GM12891 (cell line): ENCODE data around the gene MYL7.
"Not testable (repeated sequence)": the region's sequence is repeated elsewhere in the genome, so short reads cannot be mapped to it uniquely, and the experiment has no call there.

Experiments used
- DNase-seq: peaks from one replicate; pipeline ENCODE4 v3.0.0; 2011; ENCODE audit warnings: low spot score; ENCODE audit not compliant: insufficient read length
- FAIRE-seq: peaks from 2 replicates; lab custom pipeline; 2011; peaks lifted over from hg19 to GRCh38; lab: Jason Lieb, UNC
- PAX5 ChIP-seq: IDR thresholded peaks from 2 replicates; pipeline ENCODE4 v1.6.1; 2011; ENCODE audit warnings: low read length, moderate library complexity, mild to moderate bottlenecking; ENCODE audit not compliant: insufficient read depth, severe bottlenecking
- POLR2A ChIP-seq: IDR thresholded peaks from 2 replicates; pipeline ENCODE4 v1.6.1; 2011; ENCODE audit warnings: low read depth, low read length, control low read depth
- POLR2AphosphoS5 ChIP-seq: IDR thresholded peaks from 2 replicates; pipeline ENCODE4 v1.6.1; 2011; ENCODE audit warnings: low read depth, low read length, control low read depth
- POU2F2 ChIP-seq: IDR thresholded peaks from 2 replicates; pipeline ENCODE4 v1.6.1; 2011; ENCODE audit warnings: low read depth, mild to moderate bottlenecking, control low read depth, low read length, moderate library complexity
- SPI1 ChIP-seq: IDR thresholded peaks from 2 replicates; pipeline ENCODE4 v1.6.1; 2011; ENCODE audit warnings: low read depth, low read length, control low read depth
- TAF1 ChIP-seq: IDR thresholded peaks from 2 replicates; pipeline ENCODE4 v1.6.1; 2011; ENCODE audit warnings: low read depth, low read length, control low read depth

Gene MYL7

DNA sequence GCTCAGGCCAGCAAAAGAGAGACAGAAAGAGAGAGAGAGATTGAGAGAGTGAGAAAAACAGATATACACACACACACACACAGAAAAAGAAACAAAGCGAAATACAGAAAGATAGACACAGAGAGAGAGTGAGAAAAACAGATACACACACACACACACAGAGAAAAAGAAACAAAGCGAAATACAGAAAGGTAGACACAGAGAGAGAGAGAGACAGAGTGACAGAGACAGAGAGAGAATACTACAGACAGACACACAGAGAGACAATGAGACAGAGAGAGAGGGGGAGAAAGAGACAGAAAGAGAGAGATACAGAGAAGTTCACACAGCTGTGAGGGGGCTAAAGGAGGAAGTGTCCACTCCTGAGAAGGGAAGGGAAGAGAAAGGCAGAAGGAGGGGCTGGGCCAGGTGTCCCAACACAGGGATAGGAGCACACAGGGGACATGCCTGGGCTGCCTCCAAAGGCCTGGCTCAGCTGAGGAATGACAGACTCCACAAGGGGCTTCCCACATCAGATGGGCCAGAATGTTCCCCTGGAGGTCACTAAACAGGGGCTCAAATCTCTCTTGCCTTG is 43.8 kb upstream of the MYL7 start:
- no peak for DNase-seq
- FAIRE-seq, result no peak
- no peak for TF ChIP-seq POU2F2
- no peak for TF ChIP-seq TAF1
- no peak for TF ChIP-seq PAX5
- TF ChIP-seq POLR2A, result no peak
- no peak for TF ChIP-seq SPI1
- no peak for TF ChIP-seq POLR2AphosphoS5

DNA sequence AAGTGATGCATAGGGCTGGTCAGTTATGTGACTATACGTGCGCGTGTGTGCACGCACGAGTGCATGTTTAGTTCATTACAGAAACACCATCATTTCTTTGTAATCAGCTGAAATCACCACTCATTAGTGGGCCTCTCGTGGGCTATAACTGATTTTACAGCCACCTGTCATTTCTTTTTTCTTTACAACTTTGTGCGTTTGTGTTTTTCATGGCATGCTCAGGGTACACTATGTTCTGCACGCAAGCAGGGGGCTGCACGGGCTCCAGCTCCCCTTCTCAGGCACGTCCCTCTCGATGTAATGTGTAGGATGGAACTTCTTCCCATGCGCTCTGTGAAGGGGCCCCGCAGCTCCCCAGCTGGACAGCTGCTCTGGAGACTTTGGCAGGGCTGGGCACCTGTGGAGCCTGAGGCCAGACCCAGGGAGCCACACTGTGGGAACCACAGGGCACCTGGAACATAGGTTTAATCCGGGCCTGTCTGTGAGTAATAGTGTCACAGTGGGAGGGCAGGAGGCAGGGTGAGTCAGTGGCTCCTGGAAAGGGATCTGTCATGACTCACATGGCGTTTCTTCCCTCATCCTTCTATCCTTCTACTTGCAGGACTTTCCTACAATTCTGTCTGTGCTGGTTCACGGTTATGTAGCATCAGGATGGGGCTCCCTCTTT is 43.2 kb upstream of the MYL7 start:
- DNase-seq (no peak), FAIRE-seq (no peak)
- TF ChIP-seq POLR2A (no peak), POLR2AphosphoS5 (no peak), POU2F2 (no peak)

DNA sequence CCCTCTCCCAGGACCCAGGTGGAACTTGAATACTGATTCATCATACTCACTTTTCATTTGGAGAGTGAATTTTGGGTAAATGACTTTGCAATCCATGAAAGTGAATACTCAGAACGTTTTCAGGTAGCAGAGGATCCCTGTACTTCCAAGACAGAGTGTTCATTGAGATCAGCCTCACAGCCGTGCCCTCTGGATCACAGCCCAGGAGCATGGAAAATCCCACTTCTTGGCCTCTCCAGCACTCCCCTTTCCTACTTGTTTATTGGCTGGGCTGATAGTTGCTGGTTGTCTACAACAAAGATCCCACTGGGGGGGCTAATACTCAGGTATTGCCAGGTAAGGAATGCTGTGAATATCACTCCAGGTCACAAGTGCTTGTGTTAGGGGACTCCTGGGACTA is 42.3 kb upstream of the MYL7 start:
- no peak for FAIRE-seq
- no peak for TF ChIP-seq SPI1
- no peak for TF ChIP-seq TAF1
- no peak for TF ChIP-seq POU2F2
- TF ChIP-seq POLR2A, result no peak
- no peak for TF ChIP-seq POLR2AphosphoS5
- TF ChIP-seq PAX5, result no peak
- DNase-seq, result no peak

DNA sequence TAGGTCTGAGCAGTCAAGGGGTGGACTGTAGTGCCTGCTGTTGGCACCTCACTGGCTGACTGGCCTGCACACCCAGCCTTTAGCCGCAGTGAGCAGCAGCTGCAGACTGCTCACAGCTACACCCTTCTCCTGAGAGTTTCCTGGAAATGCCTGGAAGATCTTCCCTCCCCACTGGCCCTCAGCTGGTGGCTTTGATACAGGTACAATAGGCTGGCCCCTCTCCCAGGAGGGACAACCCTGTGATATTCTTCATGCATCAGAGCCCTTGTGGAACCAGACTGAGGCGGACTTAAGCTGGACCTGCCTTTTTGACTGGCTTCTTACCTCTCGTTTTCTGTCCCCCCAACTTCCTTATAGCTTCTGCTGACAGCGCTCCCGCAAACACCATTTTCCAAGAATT is 41.7 kb upstream of the MYL7 start:
- FAIRE-seq, result no peak

DNA sequence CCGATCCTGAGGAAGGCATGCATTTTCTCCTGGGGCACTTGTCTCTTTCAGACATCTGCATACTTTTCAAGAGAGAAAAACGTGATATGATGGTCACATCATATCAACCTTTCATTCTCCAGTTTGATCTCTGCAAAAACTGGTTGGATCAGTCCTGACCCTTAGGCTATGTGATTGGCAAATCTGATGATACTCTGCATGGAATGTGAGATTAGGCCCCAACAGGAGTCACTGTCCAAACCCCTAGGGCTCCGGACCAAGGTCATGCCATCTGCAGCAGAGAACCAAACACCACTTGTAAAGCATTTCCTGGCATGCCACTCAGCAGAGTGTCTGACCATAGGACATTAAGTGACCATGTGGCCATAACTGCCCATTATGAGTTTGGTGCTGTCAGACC is 39.5 kb upstream of the MYL7 start:
- DNase-seq (no peak), FAIRE-seq (no peak)

More for the DNA sequence above, 41.7 kb upstream of the MYL7 start:
- TF ChIP-seq POLR2AphosphoS5 (no peak), POLR2A (no peak), TAF1 (no peak), POU2F2 (no peak), PAX5 (no peak), SPI1 (no peak)
- no peak for DNase-seq

DNA sequence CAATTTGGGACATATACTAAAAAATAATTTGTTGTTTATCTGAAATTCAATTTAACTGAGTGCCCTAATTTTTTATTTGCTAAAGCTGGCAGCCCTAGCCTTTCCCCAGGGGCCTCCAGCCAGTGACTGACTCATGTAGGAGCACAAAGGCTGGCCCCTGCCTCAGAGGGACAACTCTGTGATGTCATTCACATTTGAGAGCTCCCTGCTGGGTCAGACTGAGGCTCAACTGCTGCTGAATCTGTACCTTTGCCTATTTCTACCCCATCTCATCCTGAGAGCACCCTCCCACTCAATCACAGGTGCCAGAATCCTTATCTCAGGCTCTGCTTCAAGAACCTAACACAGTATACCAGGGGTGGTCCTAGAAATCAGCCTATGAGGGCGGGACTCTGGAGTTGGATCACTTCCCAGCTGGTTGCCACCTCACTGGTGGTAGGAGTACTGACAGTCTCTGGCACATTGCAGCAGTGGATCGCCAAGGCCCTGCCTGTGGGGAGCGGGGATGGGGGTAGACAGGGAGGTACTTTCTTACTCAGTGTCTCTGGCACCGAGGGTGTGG is 36.5 kb upstream of the MYL7 start:
- no peak for TF ChIP-seq POLR2AphosphoS5
- TF ChIP-seq TAF1, result no peak
- TF ChIP-seq POU2F2, result no peak
- no peak for TF ChIP-seq POLR2A
- TF ChIP-seq SPI1, result no peak
- no peak for TF ChIP-seq PAX5
- no peak for DNase-seq
- no peak for FAIRE-seq

More for the DNA sequence above, 39.5 kb upstream of the MYL7 start:
- TF ChIP-seq PAX5, result no peak
- TF ChIP-seq POLR2AphosphoS5, result no peak
- no peak for TF ChIP-seq POLR2A
- TF ChIP-seq SPI1, result no peak
- TF ChIP-seq TAF1, result no peak
- no peak for TF ChIP-seq POU2F2

DNA sequence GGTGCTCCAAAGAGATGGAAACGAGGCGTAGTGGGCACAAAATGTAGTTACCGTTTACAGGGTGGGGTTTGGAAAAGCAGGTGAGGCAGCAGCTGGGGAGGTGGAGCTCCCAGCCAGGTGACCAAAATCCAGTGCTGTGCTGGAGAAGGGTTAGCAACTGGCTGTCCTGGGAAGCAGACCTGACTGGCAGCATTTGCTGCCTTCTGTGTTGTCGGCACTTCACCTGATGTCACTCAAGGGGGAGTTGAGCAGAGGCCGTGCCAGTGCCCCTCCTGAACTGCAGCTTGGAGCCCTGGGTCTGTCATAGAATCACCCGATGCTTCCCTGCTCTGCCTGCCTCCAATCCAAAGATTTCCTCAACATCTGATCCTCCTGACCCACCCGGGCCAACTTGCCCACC is 35.4 kb upstream of the MYL7 start:
- DNase-seq (no peak), FAIRE-seq (no peak)
- TF ChIP-seq POLR2AphosphoS5 (no peak), TAF1 (no peak), SPI1 (no peak), PAX5 (no peak), POLR2A (no peak), POU2F2 (no peak)

DNA sequence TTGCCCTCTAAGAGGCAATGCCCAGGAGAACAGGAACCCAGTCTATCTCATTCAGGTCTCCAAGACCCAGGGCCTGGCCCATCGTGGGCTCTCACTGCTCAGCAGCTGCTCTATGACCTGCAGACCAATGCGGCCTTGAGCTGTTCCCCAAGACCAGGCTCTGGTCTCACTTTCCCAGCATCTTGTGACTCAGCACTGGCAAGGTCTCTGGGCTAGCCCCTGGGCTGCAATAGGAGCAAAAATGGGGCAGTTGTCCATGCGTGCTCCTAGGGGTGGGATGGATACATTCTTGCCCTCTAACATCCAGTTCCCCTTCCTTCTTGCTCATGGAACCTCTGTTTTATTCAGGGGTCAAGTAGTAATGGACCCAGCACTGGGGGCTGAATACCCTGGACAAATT is 34.6 kb upstream of the MYL7 start:
- no peak for FAIRE-seq
- TF ChIP-seq PAX5 (no peak), TAF1 (no peak), POU2F2 (no peak), POLR2A (no peak), POLR2AphosphoS5 (no peak), SPI1 (no peak)
- DNase-seq, result no peak

DNA sequence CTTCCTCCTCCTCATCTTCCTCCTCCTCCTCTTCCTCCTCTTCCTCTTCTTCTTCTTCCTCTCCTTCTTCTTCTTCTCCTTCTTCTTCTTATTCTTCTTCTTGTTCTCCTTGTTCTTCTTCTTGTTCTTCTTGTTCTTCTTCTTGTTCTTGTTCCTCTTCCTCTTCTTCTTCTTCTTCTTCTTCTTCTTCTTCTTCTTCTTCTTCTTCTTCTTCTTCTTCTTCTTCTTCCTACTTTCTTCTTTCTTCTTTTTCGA is 33.5 kb upstream of the MYL7 start:
- not testable (repeated sequence) for DNase-seq, FAIRE-seq

DNA sequence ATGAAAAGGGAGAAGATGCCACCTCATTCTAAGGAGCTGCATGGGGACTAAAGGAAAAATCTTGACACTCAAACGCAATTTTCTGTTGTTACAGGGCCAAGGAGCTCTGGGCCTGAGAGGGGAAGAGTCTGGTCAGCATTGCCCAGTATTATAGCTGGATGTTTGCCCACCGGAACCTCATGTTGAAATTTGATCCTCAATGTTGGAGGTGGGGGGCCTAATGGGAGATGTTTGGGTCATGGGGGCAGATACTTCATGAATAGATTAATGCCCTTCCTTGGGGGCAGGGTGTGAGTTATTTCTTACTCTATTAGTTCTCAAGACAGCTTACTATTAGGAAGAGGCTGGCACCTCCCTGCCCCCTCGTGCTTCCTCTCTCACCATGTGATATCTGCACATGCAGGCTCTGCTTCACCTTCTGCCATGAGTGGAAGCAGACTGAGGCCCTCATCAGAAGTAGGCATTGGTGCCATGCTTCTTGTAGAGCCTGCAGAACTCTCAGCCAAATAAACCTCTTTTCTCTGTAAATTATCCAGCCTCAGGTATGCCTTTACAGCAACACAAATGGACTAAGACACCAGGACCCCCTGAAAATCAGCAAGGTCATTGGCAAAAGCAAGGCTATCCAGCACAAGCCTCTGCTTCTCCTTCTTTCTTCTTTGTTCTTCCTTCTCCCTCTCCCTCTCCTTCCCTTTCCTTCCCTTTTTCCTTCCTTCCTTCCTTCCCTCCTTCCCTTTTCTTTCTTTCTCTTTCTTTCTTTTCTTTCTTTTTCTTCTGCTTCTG is 33.0 kb upstream of the MYL7 start:
- DNase-seq, result no peak
- TF ChIP-seq POU2F2 (no peak), POLR2AphosphoS5 (no peak), TAF1 (no peak), SPI1 (no peak), PAX5 (no peak), POLR2A (no peak)
- no peak for FAIRE-seq
